HG03175 (cell line): ENCODE measurements around the gene IL12A.
A peak's percentile ranks its signal among the peaks of the same experiment; 100 is the strongest.

Source experiments
- ATAC-seq: cut with Tn5 transposase; IDR thresholded peaks from one replicate; pipeline ENCODE4 v1.9.1; 2021; ENCODE audit warnings: mild to moderate bottlenecking, moderate library complexity; ENCODE audit not compliant: unreplicated experiment

Gene IL12A

DNA sequence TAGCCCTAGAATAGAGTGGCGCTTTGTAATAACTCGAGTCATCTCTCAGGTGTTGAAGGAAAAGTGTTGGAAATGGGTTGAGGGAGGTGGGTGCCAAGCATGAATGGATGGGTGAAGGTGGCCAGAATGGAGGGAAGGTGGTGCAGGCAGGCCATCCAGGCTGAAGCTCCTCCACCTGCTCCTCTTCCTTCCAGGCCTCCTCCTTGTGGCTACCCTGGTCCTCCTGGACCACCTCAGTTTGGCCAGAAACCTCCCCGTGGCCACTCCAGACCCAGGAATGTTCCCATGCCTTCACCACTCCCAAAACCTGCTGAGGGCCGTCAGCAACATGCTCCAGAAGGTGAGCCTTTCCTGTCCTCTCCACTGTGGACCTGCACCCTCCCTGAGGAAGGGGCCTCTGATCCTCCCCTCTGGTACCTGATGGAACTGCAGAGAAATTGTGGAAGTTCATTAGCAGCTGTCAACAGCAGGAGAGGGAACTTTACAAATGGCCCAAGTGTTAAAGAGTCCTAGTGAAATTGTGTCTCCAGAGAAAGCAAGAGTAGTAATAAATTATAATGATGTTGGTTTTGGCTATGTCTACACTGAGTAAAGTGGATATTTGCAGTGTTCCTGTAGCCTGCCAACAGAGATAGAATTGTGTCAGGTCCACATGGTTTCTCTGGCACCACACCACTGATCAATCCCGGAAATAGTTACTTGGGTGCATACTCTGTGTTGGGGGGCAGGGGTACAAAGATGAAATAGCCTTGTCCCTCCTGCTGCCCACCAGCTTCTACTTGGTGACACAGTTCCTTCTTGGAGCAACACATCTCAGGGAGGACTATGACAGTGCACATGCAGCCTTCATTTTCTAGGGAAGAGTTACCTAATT, 1.6 kb downstream of the IL12A start:
- no peak for ATAC-seq

DNA sequence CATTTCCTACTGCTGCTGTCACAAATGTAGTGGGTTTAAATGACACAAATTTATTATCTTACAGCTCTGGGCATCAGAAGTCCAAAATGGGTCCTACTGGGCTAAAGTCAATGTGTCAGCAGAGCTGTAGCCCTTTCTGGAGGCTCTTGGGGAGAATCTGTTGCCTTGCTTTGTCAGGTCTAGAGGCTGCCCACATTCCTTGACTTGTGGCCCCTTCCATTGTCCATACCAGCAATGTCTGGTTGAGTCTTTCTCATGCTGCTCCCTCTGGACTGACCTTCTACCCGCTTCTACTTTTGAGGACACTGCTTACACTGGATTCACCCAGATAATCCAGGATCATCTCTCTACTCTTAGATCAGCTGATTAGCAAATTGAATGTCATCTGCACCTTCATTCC, 3.0 kb downstream of the IL12A start:
- ATAC-seq: no peak

DNA sequence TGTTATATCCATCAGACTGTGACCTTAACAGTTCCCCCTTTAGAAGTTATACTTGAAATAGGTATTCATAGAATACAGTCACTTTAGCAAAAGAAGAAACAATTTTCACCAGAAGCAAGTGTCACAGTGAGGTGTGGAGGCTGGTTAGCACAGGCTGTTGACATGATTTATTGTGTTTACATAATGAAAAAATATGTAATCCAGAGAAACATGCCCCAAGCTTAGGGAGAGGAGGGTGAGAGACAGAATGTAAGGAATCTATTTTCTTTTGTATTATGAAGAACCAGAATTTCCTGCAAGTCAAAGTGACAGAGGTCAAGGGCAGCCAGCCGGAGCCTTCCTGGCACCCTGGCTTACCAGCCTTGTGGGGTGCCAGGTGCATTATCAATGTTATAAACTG, 4.0 kb downstream of the IL12A start:
- no peak for ATAC-seq

DNA sequence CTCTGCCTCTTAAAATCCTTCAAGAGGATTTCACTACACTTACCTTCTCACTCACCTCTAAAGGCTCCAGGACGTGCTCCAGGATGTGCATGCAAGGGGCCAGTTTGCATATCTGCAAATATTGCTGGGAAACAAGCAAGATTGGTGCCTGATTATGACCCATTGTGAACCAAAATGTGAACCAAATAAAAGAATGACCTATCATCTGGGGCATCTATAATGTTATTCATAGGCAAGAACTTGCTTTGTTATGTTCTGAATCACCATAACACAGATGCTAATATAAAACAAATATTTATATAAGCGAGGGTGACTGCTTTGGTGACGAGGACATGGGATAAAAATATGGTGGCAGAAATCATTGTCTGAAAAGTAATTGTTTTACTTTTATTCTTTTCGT, 5.5 kb downstream of the IL12A start:
- no peak for ATAC-seq

DNA sequence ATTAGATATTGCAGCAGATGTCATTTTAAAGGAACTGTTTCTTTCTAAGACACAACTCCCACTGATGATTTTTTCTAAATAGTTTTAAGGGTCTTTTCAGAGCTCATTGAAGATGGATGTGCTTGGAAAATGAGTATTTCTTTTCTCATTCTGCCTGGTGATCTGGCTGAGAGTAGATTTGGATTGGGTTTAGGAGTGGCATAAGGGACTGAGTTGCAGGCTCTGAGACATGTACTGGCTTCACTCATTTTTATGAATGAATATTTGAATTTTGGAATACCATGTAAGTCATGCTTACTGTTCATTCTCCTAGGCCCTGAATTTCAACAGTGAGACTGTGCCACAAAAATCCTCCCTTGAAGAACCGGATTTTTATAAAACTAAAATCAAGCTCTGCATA, 6.5 kb downstream of the IL12A start:
- no peak for ATAC-seq

DNA sequence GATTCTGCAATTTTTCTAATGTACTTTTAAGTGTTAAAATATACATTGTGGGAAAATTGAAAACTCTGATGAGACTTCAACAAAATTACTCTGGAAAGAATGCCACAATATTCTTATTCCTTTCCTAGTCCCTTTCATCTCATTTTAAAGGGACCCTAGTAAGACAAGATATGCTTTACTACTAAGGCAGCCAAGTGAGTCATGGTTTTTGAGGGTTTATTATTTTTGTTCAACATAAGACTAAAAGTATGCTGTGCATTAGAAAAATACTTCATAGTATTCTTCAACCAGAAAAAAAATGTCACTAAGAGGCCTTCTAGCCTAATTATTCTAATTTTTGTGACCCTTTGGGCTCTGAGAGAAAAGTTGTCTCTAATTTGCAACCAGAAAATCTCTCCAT, 7.4 kb downstream of the IL12A start:
- ATAC-seq: no peak

DNA sequence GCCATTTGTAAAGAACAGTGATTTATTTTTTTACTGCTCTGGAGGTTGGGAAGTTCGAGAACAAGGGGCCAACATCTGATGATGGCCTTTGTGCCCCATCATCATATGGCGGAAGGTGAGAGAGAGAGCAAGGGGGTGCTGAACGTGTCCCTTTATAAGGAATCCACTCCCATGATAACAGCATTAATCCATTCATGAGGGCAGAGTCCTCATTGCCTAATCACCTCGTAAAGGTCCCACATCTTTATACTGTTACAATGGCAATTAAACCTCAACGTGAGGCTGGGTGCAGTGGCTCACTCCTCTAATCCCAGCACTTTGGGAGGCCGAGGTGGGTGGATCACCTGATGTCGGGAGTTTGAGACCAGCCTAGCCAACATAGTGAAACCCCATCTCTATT, 8.3 kb downstream of the IL12A start:
- no peak for ATAC-seq

DNA sequence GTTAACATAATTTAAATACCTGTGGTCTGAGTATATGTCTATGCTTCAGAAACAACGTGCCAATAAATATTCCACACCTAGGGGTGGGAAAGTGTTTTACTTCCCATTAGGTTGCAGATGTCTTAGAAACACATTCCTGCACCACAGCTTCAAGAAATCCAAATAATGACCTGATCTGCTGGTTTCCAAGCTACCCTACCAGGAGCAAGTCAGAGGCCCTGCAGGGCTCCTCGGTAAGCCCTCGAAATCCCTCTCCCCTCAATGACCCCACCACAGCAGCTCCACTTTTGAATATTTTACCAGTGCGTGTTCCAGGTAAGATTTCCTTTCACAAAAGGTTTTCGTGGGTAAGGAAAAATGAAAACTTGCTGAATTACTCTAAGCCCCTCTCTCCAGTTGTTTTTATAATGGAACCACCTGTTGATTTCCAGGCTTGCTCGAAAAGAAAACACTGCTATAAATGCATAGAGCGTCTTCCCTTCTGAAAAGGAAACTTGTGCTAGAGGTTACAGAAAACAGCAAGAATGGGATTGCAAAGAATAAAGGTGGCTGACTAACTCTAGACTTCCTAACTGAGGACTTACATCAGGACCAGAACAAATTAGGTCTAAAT, 12.6 kb downstream of the IL12A start:
- ATAC-seq: no peak

DNA sequence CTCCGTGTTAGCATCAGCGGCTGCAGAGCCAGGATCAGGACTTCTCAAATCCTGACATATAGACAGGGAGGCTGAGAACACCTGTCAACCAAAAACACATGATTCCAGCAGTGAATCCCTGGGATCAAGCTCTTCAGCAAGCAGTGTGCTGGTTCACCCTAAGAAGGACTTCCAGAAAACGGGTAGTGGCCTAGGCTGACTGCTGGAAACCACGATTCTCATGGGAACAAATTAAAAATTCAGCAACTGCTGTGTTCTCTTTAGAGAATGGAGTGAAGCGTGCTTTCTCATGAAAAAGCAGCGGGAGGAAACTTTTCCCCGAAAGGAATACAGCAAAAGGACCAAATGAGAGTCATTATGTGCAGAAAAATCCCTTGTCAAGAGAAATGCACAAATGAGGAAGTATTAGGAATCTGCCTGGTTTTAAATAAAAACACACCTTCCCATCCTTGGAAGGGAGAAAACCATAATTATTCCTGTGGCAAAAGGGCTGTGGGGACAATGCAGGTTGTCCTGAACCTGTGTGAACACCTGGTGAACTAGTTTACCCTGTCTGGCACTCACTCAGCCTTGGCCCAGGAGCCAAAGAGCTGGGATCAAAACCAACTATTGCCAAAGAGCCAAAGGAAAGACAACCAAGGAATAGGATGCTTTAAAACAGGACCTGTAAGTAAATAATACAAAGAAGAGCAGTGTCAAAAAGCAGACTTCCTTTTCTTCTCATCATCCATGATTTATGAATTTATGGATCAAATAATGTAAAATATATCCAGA, 13.4 kb downstream of the IL12A start:
- no peak for ATAC-seq

DNA sequence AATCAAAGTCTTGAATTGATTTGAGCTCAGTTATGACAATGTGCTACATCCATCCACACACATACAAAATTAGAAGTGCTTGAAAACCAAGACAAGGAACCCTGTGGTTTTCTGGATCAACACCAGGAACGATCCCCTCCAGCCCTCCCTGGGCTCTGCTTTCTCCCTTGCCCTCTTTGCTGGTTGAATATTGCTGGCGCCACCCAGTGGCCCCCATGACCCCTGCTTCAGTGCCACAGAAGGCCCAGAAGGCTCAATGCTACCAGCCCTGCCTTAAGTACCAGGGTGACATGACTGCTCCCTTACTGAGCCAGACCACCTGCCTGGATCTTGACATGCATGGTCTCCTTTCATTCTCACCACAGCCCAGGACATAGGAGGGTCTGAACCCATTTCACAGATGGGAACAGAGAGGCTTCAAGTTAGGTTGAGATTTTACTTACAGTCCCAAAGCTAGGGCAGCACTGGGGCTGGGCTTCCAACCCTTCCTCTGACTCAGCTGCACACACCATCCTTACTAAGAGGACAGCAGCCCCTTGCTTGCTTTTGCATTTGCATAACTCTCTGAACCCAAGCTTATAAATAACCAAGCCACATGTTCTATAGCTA, 15.0 kb downstream of the IL12A start:
- ATAC-seq: peak; percentile 90

DNA sequence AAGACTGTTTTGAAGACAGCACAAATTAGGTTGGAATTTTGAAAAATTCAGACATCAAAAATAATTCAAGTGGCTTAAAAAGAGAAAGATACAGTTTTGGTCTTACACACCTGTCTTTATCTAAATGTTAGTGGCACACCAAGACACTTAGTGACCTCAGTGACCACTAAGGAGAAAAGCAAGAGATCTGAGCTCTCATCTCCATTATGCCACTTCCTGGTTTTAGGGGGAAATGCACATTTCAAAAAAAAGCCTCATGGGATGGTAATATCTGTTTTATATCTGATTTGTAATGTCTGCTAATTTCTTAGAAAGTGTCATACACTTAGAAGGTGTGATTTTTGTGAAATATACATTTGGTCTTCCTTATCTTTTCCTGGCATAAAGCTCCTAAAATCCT, 16.4 kb downstream of the IL12A start:
- ATAC-seq: no peak

DNA sequence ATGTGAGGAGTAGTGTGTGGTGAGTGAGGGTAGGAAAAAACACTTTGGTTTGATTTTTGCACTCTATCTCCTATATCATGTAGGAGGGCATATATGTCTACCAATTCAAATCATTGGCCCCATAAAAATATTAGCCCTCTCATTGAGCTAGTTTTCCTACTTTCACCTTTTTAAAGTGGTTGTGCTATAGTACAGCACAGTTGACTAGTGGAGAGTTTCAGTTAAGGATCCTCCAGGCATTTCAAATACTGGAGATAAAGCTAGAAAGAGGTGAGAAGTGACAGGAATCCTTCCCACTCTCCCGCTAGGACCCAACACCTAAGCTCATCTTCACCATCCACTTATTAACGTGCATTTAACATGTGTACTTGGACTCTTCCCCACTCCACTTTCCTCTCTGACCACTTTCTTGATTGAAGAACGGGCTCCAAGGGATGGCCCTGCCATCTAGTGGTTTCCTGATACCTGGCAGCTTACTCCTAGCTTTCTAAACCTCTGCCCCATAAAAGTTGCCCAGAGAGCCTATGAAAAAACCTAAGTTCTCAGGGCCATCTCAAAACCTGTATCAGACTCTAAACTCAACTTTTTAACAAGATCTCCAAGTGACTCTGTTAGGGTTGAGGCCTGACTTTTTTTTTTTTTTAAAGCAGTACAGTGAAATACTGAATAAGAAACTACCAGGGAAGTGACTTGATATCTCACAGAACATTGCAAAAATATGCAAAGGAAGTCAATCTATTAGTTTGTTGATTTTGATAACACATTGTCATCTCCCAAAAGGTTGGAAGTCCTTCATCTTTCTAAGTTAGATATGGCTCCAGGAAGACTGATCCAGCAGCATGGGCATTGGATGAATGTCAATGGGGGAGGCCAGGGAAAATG, 17.9 kb downstream of the IL12A start:
- peak; percentile 31 for ATAC-seq

DNA sequence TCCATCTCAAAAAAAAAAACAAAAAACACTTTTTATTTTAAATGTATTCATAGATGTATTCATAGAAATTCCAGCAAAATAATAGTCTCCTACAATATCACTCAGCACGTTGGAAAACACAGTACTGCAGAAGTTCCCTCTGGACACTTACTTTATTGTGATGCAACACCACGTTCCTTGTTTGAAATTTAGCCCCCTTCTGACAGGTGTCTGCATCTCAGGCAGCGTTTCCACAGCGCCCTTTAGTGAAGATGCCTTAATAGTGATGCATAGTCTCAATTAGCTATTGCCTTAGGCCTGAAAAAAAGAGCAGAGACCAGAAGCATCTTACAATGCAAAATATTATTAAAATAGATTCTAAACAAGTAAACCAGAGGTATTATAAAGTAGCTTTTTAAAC, 20.3 kb downstream of the IL12A start:
- no peak for ATAC-seq

DNA sequence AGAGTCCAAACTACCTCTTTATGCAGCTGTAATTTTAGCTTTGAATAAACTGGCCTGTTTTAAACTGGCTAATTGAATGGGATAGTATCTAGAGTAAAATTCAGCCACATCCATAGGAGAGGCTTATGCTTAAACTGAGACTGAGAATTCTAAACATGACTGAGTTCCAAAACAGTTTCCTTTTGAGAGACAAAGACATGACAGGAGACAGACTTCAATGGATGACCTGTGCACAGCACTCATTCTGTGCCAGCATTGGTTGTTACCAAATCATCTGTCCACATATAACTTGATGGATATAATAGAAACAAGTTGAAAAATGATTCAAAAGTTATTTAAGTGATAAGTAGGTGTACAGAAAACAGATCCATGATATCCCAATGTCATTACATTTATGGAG, 20.9 kb downstream of the IL12A start:
- peak; percentile 22 for ATAC-seq

DNA sequence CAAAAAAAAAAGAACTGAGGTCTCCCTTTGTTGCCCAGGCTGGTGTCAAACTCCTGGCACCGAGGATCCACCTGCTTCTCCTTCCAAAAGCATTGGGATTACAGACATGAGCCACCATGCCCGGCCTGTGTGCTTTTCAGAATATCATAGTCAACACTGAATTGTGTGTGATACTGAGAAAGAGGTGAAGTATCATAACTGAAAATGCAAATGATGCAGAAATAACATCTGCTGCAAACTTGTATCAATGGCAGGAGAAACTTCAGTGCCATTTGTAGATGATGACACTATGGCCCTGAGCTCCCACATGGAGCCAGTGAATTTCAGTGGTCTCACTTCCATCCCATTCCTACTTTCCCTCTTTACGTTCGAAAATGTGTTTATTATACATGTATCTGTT, 21.9 kb downstream of the IL12A start:
- ATAC-seq: peak; percentile 64

DNA sequence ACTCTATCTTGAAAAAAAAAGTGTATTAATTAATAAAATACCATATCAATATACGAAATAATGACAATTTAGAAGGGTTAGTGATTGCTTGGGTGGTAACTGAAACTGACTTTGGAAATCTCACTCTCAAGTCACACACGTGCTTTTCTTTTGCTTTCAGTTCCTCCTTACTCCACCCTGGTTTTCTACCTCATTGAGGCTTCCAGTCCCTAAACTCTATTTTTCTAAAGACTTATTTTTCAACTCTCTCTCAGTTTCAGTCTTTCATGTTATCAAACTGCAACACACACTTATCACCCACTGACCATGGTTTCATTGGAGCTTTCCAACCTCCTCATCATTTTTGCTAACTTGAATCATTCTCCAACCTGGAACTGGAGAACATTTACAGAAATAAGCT, 23.5 kb downstream of the IL12A start:
- peak; percentile 81 for ATAC-seq

DNA sequence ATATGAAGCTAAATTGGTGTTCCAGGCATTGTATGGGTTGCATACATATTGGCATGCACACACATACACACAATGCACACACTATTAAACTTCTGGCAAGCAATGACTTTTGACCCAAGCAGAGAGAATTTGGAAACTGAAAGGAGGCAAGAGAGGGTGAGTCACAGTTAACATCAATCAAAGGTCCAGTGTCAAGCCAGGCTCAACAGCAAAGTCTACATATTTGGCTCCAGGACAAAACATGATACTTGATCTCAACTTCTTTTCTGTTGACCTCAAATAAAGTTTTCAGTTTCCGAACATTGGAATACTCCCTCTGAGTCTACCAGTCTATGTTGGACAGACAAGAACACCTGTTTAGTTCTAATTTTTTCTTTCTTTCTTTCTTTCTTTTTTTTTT, 28.3 kb downstream of the IL12A start:
- ATAC-seq: no peak

DNA sequence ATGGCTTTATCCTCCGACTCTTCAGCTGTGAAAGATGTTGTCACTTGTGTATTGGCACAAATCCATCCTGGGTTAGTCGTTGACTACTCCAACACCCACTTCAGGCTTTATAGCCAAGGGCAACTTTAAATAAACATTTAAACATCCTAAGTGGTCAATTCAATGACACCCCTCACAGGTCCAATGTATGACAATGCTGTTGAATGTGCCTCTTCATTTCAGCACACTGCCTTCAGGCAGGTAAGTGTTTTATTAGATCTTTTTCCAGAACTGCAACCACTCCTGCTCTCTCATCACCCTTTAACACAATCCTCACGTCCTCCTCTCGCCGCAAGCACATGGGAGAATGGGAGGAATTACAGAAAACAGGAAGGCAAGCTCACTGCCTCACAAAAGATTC, 30.3 kb downstream of the IL12A start:
- no peak for ATAC-seq

DNA sequence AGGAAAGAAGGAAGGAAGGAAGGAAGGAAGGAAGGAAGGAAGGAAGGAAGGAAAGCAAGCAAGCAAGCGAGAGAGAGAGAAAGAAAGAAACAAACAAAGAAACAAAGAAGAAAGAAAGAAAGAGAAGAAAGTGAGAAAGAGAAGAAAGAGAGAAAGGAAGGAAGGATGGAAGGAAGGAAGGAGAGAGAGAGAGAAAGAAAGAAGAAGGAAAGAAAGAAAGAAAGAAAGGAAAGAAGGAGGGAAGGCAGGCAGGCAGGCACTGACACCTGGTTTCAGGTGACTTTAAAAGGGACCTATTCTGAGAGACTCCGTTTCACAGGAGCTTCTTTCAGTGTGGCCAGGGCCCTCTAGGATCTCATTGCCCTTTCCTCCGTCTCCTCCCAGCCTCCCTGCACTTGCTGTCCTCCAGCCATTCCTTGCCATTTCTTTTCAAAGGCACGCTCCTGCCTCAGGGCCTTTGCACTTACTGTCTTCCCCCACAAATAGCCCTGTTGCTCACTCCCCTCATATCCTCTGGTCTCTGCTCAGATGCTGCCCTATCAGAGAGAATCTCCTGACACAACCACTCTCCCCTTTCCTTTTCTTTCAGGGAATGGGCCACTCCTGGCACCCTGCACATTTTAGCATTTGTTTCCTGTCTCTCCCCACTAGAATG, 31.5 kb downstream of the IL12A start:
- no peak for ATAC-seq

DNA sequence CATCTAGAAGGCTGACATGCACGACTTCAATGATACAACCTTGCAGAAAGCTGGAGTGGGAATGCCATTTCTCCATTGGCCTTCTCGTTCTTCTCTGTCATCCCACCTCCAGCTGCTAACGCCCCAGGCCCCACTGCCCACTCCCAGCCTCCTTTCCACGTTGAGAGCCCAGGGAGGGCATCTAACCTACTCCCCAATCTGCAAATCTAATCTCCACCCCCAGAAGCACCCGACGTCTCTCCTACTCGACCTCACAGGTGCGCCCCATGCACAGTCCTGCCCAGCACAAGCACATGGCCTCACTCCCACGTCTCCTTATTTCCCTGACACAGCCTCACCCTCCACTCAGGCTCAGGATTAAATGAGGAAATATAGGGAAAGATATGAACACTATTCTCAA, 33.4 kb downstream of the IL12A start:
- ATAC-seq: no peak
